Activated CD4-positive, alpha-beta T cell treated with anti-CD3 and anti-CD28 coated beads for 24 hours (primary cell): ENCODE data around the gene VSTM2L.

Source experiments
- DNase-seq, 2 donors: peaks; one replicate each; pipeline ENCODE4 v3.0.0-alpha.2; 2020; ENCODE audit warnings: low read depth in 2 of 2

The VSTM2L gene

DNA sequence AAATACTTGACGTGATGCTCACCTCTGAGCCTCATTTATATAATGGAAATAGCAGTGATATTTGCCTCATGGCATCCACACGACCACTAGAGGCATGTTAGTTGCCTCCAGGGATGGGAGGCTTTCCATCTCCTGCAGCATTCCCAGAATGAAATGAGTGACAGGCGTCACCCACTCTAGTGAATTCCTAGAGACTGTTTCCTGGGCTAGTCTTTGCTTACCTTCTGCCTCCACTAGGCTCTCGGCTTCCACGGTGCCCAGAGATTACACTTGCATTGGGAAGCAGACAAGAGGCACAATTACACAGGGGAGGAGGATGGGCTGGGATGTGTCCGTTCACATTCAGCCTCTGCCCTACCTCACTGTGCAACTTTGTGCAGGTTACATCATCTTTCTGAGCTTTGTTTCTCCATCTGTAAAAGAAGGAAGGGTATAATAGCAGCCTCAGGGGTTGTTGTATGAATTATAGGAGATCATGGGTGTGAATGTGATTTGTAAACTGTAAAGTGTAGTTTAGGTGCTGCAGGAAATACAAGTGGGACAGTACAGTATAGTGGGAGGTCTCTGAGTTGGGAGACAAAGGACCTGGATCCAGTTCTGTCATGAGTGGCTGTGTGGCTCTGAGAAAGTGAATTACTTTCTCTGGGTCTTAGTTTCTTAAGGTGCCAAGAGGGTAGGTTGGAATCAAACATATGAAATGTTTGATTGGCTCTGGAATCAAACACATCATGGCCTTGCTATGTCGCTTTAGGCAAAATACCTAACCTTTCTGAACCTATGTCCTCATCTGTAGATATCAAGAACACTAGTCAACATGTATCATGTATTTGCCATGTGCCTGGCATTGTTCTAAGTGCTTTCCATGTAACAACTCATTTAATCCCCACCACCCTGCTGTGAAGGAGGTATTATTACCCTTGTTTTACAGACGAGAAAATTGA is 3.6 kb upstream of the VSTM2L start:
- no peak for DNase-seq

GRCh38 chr20:37901240-37901639 is 1.7 kb upstream of the VSTM2L start:
- no peak for DNase-seq

DNA sequence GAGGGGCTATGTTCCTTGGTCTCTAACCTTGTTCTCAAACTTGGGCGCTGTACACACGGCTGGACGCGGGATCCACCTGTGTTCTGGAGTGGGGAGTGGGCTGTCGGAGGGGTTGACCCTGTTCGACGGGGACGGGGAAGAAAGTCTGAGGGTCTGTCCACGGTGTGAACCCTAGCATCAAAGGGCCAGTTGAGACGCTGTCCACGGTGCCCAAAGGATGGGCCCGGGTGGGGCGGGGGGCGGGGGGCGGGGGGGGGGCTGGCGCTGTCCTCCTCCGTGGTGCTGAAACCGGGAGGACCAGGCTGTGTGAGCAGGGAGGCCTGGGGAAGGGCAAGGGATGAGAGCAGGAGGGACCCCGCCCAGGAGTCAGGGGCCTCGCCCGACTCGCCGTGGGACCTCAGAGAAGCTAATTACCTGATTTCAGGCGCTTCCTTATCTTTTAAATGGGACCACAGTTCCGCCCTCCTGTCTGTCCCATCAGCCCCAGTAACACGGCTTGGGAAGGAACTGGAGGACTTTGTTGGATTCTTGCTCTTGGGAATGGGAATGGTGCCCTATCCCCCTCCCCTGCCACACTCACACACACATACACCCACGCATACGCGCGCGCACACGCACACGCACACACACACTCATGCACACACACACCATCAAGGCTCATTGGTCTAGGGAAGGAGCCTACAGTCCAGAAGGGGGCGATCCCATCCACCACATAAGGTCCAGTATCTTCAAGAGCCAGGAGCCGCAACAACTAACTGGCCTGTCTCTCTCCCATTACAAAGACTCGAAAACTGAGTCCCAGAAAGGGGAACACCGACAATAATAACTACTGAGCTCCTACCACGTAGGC is 1.0 kb upstream of the VSTM2L start:
- no peak for DNase-seq

- no peak for DNase-seq
Observed at GRCh38 chr20:37903317-37904007, 535 bp downstream of the VSTM2L start.

GRCh38 chr20:37904008-37904642 is 1.2 kb downstream of the VSTM2L start:
- DNase-seq: no peak

- no peak for DNase-seq
Observed at GRCh38 chr20:37904845-37905373, 2.0 kb downstream of the VSTM2L start.

GRCh38 chr20:37905671-37906613 is 3.0 kb downstream of the VSTM2L start:
- no peak for DNase-seq

DNA sequence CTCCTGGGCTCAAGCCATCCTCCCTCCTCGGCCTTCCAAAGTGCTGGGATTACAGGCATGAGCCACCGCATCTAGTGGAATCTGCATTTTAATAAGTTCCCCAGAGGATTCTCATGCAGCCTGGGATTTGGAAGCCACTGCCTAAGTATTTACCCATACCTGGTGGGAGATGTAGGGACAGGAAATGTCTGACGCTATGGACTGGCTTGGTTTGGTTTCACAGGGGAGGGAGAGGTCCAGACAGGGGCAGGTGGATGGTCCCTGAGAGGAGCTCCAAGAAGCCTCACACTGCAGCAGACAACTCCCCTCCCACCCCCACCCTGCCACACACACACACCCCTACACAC is 4.4 kb downstream of the VSTM2L start:
- no peak for DNase-seq

GRCh38 chr20:37907677-37908401 is 4.9 kb downstream of the VSTM2L start:
- no peak for DNase-seq

GRCh38 chr20:37911261-37911660 is 8.3 kb downstream of the VSTM2L start:
- DNase-seq: no peak

GRCh38 chr20:37911838-37912281 is 8.9 kb downstream of the VSTM2L start:
- DNase-seq: no peak

- no peak for DNase-seq
Observed at GRCh38 chr20:37912874-37913273, 9.9 kb downstream of the VSTM2L start.

DNA sequence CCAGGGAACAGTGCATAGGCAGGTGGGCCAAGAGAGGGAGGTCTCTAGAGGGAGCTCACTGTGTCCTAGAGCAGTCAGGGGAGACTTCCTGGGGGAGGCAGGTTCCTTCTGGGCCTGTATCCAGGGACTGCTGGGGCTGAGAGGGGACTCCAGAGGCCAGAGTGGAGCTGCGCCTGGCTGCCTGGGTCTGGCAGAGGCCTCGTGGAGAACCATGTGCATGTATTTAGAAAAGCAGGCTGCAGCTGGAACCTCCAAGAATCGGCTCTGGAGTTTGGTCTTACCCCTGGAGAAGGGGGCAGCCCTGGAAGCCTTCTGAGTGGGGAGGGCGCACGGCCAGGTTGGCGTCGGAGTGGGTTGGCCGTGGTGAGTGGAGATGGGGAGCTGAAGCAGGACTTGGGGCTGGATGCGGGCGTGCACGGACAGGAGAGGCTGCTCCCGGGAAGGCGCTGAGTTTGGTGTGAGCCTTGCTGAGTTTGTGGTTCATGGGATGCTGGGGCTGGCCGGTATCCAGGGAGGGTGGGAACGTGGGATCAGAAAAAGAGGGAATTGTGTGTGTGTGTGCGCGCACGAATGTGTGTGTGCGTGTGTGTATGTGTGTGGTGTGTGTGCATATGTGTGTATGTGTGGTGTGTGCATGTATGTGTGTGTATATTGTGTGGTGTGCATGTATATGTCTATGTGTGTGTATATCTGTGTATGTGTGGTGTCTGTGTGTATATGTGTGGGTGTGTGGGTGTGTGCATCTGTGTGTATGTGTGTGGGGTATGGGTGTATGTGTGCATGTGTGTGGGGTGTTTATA is 10.8 kb downstream of the VSTM2L start:
- no peak for DNase-seq

DNA sequence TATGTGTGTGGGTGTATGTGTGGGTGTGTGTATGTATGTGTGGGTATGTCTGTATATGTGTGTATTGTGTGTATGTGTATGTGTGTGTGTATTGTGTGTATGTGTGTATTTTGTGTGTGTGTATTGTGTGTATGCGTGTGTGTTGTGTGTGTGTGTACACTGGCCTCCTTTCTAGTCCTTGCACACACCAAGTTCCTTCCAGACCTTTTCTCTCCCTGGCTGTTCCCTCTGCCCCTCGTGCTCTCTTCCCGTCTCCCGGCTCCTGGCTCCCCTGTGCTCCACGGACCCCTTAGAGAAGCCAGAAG is 11.4 kb downstream of the VSTM2L start:
- DNase-seq: no peak

DNA sequence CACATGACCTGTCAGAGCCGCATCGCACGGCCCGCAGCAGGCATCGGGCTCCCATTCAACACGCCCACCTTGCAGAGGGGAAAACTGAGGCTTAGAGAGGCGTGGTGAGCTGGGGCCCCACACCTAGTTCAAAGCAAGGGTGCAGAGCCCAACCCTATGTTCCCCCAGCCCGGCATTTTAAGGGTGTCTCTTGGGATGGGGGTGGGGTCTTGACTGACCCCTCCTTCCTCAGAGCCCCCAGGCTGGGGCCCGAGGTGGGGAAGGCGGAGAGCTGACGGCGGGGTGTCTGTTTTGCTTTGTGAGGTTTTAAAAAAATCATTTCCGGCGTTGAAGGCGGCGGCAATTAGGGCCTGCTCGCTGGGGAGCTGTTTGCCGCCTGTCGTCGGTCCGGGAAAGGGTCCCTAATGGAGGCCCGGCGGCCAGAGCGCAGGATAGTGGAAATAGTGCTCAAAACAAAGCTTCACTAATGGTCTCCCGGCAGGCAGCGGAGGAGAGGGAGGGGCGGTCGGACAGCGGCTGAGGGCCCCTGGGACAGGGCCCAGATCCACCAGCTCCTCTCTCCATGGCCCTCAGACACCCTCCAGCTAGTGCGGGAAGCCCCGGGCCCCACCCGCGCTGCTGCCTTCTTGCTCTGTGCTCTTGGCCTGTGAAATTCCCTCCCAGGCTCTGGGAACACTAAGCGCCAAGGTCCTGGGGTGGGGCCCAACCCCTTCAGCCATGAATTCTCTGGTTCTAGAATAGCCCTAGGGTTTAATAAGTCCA is 11.9 kb downstream of the VSTM2L start:
- DNase-seq: no peak

GRCh38 chr20:37915434-37915787 is 12.5 kb downstream of the VSTM2L start:
- DNase-seq: no peak

DNA sequence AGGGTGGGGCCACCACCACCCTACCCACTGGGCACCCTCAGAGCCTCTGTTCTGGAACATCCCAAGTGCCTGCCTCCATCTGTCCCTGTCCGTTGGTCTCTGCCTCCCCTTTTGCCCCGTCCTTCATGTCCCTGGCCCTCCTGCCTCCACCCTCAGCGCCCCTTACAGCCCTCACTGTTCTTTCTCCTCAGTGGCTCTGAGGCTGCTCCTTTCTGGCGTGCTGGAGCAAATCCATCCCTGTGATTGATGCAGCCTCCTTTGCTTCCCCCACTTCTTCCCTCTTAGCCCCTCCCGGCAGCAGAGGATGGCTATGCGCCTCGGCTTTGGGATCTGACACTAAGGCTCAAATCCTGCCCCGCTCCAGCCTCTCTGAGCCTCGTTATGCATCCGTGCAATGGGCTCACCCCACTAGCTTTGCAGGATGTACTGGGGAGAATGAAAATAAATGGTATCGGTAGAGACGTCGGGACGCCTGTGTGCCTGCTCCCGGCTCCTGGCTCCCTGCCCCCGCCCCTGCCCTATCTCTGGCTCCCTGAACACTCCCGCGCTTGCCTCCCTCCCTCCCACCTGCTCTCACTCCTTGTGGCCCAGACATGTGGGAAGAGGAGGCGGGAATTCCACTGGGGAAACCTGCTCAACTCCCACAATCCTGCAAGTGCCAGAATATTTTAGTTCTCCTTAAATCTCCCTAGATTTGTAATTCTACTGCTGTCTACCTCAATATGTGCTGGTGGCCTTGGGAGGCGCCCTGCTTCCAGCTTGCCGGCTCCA is 13.1 kb downstream of the VSTM2L start:
- DNase-seq: no peak

DNA sequence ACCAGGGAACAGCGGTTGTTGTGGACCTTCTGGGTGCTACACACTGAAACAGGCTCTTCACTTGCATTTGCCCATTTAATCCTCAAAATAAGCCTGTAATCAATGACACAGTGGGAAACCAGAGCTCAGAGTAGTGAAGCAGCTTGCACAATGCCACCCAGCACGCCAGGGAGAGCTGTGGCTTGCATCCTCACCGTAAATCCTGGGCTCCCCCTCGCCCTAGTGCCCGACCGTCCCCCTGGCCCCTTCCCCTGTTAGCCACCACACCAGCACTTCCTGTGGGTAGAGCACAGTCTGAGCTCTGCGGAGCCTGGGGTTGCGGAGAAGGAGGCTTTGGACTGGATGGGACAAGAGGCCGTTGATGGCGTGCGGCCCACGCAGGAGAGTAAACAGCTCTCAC is 14.5 kb downstream of the VSTM2L start:
- no peak for DNase-seq
